Prostate gland (tissue), 2 donors: ENCODE measurements around the gene KCNJ5.

Source experiments
- POLR2A ChIP-seq: fragments of 450-650 bp; IDR thresholded peaks from one replicate; pipeline ENCODE4 v1.6.1; 2016; ENCODE audit warnings: antibody characterized with exemption, mild to moderate bottlenecking
- TF ChIP-seq, protein P1 (sequence below), 4 experiments: fragments of 200-600 bp in 2 of 4; fragments of 450-650 bp in 2 of 4; sonication (generic) in 2 of 4; IDR thresholded peaks; 1 replicate in 3 of 4; 2 replicates in 1 of 4; pipeline ENCODE4 v1.5.1; 2016 to 2019; ENCODE audit warnings: antibody characterized with exemption in 4 of 4, mild to moderate bottlenecking in 2 of 4, moderate library complexity in 2 of 4

DNA sequence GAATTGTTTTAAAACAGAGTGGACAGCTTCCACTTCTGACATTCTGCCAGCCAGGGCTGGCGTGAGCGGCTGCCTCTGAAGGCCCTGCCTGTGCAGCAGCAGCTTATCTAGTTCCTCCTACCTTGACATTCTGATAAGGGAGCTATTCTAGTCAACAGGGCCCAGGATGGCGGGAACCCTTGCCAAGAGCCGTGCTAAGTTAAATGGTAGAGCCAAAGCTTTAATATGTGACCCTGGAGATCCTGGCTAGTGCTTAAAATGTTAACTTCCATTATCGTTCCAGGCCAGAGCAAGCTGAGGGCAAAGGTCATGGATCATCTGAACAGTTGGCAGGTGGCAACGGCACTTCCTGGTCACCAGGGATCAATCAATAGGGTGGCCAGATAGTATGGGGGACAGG is 3.5 kb downstream of the KCNJ5 start:
- no peak for TF ChIP-seq POLR2A
- TF ChIP-seq, protein P1, sequence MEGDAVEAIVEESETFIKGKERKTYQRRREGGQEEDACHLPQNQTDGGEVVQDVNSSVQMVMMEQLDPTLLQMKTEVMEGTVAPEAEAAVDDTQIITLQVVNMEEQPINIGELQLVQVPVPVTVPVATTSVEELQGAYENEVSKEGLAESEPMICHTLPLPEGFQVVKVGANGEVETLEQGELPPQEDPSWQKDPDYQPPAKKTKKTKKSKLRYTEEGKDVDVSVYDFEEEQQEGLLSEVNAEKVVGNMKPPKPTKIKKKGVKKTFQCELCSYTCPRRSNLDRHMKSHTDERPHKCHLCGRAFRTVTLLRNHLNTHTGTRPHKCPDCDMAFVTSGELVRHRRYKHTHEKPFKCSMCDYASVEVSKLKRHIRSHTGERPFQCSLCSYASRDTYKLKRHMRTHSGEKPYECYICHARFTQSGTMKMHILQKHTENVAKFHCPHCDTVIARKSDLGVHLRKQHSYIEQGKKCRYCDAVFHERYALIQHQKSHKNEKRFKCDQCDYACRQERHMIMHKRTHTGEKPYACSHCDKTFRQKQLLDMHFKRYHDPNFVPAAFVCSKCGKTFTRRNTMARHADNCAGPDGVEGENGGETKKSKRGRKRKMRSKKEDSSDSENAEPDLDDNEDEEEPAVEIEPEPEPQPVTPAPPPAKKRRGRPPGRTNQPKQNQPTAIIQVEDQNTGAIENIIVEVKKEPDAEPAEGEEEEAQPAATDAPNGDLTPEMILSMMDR (IDR thresholded peaks at IDR 0.05) = no peak
